GM19395 (cell line): Measurements from ENCODE around the gene H3-3A.
A peak's percentile ranks its signal among the peaks of the same experiment; 100 is the strongest.

ENCODE experiments used
- ATAC-seq: cut with Tn5 transposase; IDR thresholded peaks from one replicate; pipeline ENCODE4 v1.9.1; 2021; ENCODE audit warnings: mild to moderate bottlenecking, moderate library complexity; ENCODE audit not compliant: unreplicated experiment

Gene H3-3A

GRCh38 chr1:226062558-226063223, at the start of gene H3-3A:
Gene H3-3A (plus strand): TSS chr1:226062716. CDS start chr1:226064352, 1,636 bp downstream.
- ATAC-seq: peak; percentile 75

- ATAC-seq: no peak
Observed at GRCh38 chr1:226017070-226017469, 45.4 kb upstream of the H3-3A start.

DNA sequence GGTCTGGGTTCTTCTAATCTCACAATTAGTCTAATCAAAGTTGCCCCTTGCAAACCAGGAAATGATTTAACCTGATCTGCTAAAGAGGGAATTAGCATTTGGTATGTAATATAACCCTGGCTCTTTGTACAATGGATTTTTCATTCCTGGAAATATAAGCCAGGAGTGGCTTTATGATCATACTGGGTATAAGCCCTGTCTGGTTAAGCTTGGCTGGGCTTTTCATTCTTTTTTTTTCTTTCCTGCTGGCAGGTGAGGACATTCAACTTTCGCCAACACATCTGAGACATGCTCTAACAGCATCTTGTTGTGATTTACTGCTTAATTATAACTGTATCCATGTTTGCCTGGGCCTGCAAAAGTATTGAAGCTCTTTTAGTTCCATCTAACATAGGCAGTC, 42.9 kb upstream of the H3-3A start:
- ATAC-seq: no peak

DNA sequence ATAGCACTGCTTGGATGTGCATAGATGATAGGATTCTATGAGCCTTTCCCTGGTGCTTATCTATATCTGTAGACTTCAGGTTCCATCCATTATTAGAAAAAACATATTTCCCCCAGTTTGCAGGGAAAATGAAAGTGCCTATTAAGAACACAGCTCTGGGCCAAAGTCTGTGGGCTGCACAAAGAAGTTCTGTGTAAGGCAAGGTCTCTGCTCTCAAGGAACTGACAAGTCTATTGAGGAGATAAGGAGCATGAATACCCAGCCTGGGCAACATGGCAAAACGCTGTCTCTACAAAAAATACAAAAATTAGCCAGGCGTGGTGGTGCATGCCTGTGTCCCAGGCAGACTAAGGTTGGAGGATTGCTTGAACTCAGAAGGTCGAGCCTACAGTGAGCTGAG, 41.1 kb upstream of the H3-3A start:
- ATAC-seq: no peak

- no peak for ATAC-seq
Observed at GRCh38 chr1:226021801-226022200, 40.7 kb upstream of the H3-3A start.

DNA sequence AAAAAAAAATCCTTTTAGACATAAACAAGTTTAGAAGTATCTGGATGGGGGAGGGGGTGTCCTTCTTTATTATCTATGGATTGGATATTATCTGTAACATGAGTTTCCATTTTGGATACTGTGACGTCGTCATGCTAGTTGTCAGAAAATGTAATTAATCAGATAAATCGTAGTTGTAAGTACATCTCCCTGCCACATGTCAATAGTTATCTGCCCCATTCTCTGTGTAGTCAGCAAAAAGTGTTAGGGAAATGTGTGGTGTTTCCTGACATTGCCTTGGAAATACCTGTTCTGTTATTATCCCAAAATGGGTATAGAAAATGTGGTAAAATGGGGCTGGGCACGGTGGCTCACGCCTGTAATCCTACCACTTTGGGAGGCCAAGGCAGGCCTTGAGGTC, 38.8 kb upstream of the H3-3A start:
- no peak for ATAC-seq

GRCh38 chr1:226026833-226027232, 35.7 kb upstream of the H3-3A start:
- ATAC-seq: no peak

GRCh38 chr1:226027538-226028217, 34.8 kb upstream of the H3-3A start:
- ATAC-seq: no peak

DNA sequence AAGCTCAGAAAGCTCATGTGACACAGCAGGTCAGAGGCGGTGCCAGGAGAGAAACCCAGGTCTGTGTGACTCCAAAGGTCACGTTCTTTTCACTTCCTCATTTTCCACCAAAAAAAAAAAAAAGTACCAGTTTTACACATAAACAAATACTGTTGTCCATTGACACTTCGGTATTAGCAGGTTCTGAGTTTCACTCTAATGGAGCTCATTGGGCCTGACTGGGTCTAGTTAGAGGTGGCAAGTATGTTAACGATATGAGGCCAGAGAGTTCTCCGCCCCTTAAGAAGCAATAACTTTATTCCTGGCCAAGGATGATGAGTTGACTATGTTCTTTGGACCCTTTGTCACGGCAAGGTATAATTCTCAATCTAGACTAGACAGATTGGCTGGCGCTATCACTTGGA, 33.4 kb upstream of the H3-3A start:
- peak; percentile 86 for ATAC-seq

DNA sequence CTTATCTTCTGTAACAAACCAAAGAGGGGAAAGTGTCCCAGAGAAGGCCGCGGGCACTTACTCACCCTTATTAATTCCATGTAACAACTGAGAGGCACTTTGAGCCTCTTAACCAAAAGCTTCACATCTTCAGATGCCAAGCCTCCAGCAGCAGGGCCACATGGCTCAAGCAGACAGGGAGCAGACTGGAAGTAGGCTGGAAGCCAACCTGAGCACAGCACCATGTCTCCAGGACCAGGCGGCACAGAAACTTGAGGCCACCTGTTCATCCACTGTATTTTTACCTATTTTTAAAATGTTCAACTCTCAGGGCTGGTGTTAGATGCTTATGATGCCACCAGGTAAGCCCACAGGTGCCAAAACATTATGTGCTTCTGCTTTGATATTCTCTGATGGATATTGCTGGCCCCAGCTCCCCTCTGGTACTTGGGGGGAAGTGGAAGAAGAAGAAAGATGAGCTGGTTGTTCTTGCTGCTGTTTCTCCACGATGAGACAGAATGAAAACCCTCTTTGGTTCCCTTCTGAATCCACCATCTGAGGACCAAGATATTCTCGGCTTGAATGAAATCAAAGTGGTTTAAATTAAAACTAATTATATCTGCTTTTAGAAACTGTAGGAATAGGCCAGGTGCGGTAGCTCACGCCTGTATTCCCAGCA, 32.8 kb upstream of the H3-3A start:
- no peak for ATAC-seq

DNA sequence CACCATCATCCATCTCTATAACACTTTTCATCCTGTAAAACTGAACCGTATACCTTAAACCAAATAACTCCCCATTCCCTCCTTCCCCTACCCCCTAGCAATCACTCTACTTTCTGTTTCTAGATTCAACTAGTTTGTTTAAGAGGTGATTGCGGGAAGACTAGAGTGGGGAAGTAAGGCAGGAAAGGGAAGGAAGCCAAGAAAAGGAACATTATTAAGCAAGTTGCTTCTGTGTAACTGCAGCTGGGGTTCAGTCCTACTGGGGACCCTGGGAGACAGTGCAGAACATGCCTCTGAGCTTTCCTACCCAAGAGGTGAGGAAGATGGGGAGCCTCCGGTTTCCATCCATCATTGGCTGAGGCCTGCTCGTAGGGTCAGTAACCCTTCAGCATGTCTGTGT, 28.9 kb upstream of the H3-3A start:
- no peak for ATAC-seq

DNA sequence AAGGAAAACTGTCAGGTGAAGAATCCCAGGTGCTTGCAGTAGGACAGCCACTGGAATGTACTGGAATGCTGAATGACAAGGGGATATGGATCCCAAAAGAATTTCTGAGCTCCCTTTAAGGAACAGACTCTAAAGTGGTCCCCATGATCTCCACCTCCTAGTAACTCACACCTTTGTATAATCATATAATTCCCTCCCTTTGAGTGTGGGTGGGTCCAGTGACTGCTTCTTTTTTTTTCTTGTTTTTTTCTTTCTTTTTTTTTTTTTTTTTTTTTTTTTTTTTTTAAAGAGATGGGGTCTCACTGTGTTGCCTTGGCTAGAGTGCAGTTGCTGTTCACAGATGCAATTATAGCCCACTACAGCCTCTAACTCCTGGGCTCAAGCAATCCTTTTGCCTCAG, 28.5 kb upstream of the H3-3A start:
- no peak for ATAC-seq

GRCh38 chr1:226034482-226034881, 28.0 kb upstream of the H3-3A start:
- ATAC-seq: no peak

DNA sequence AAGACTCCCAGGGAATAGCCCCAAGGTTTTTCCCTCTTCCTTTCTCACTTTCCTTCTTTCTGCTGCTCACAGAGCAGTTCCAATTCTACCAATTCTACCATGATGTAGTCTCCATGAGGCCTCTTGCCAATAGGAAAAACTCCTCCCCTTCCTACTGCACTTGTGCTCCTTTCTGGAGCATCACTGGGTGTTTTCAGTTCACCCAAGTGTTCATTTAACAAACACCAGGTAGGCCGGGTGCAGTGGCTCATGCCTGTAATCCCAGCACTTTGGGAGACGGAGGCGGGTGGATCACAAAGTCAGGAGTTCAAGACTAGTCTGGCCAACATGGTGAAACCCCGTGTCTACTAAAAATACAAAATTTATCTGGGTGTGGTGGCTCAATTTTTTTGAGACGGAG, 26.6 kb upstream of the H3-3A start:
- no peak for ATAC-seq

GRCh38 chr1:226038661-226039060, 23.9 kb upstream of the H3-3A start:
- ATAC-seq: no peak

GRCh38 chr1:226041419-226041818, 21.1 kb upstream of the H3-3A start:
- no peak for ATAC-seq

DNA sequence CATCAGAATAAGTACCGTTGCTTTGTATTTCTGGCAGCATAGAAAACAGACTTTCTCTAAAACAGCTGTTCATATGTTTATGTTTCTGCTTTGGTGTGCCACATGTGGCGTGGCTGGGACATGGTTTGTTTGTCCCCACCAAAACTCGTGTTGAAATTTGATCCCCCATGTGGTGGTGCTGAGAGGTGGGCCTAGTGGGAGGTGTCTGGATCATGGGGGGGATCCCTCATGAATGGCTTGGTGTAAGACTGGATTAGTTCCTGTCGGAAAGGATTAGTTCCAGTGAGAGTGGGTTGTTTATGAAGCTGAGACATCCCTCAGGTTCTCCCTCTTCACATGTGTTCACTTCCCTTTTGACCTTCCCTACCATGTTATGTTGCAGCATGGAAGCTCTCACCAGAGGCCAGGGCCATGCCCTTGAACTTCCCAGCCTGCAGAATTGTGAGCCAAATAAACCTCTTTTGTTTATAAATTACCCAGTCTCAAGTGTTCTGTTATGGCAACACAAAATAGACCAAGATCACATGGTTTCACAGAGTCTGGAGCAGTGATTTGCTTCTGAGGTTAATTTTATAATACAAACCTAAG, 17.9 kb upstream of the H3-3A start:
- ATAC-seq: no peak

DNA sequence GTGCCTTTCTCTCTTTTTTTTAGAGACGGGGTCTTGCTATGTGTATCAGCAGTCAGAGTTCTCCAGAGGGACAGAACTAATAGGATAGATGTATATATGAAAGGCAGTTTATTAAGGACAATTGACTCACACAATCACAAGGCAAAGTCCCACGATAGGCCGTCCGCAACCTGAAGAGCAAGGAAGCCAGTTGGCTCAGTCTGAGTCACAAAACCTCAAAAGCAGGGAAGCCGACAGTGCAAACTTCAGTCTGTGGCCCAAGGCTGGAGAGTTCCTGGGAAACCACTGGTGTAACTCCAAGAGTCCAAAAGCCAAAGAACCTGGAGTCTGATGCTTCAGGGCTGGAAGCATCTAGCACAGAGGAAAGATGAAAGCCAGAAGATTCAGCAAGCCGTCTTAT, 16.3 kb upstream of the H3-3A start:
- ATAC-seq: no peak

DNA sequence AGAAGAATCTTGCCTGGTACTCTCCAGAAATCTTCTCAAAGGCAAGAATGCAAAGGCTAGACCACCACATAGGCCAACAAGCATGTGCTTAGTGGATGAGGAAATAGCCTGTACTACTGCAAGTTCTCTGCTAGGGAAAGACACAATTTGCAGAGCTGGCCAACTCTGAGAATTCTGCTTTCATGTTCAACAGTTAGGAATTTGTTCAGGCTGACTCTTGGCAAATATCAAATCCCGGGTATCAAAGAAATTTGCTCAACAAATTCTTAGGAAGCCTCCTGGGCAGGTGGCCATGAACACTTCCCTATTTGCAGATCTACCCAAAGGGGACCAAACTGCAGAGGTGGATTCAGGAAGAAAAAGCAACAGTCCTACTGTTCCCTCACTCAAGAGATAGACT, 15.0 kb upstream of the H3-3A start:
- no peak for ATAC-seq

DNA sequence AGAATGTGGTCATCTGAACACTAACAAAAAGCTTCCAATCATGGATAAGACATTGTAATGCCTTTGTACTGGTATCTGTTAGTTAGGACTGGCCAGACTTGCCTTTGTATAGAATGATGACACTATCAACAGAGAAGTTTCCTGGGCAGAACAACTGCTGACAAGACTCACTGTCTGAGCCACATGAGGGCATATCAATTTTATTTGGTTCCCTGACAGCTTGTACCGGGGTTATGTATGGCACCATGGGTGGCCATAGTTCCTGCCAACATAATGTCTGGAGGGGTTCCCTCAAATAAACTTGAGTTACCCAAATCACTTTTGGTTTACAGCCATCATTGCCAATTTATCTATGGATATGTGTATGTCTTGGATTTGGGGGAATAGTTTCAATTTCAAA, 13.6 kb upstream of the H3-3A start:
- ATAC-seq: no peak

DNA sequence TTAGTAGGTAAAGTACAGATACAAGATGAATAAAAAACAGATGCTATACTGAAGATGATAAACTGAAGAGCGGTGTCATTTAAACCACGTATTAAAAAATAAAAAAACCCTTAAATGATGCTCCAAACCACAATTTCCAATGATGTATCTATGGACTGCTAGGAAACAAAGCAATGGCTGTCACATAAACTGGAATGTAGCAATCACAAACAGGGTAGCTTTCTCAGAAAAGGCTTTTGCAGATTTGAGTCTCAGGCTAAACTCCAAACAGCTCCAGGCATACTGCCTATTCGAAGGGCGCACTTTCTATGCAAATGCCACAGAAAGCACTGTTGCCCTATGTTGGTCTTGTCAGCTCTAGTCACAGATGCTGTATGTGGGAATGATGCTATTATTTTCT, 12.4 kb upstream of the H3-3A start:
- no peak for ATAC-seq

DNA sequence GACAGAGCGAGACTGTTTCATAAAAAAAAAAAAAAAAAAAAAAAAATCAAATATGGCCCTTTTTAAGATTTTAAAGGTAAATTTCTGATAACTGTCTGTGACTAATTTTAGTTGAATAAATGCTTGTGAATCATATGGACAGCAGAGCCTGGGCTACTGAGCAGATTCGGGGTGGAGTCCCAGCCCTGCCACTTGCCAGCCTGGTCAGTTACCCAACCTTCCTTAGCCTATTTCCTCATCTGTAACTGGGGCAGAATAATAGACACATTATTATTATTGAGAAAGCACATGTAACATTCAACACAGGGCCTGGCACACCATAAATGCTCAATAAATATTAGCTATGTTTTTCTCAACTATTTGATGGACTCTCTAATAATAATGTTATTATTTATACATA, 11.2 kb upstream of the H3-3A start:
- no peak for ATAC-seq
